Measurements from ENCODE around the gene STIM2. TPM values are rescaled to one million over a fixed set of nuclear protein-coding genes. Genes with fewer than 3 reads are reported as not detected.

The STIM2 gene
- total RNA-seq, 4 donors from 2014 or later = 9.6 to 12.2 (median 10.1) TPM

DNA sequence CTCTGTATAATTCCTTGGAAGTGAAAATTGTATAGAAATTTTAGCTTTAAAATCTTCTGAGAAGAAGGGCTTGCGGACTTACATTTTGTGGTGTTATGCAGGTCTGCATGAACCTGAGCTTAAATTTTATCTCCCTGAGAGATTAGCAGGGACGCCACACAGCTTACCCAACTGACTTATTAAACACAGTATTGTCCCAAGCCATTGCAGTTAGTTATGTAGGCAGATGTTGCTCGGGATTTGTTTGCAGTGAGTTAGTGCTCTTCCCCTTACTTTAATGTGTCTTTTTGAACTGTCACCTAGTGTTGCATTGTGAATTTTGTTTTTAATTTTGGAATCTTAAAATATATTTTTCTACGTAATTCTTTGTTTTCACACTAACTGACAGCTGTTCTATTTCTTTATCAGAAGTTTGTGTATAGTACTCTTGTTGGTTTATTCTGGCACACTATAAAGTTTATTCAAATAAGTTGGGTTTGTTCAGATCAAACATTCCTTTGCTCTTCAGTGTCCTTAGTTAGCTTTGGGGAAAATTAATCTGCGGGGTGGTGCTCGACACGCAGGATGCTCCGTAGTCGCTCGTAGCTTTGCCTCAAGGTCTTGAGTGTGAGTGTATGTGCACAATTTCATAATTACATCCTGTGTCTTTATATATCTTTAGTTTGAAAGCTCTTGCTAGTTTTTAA, 145.4 kb downstream of the STIM2 start:
- H3K27me3 ChIP-seq = no peaks in the 10 kb centered on the region
- no peak overlapping the region for H3K4me3 ChIP-seq
- no peak overlapping the region for H3K27ac ChIP-seq (replicated peaks in 1 of 4)
- WGBS = 58% methylated on average over 10 of the region's 10 CpGs
- DNase-seq (ENCODE audit: extremely low spot score) = no peak
- H3K4me1 ChIP-seq = peaks cover 0 to 21% (median 12%) of the 10 kb centered on the region in 4 donors
- TF ChIP-seq EP300 (IDR thresholded peaks at IDR 0.05) (no peak), POLR2A (IDR thresholded peaks at IDR 0.05; ENCODE audit: low read depth) (no peak), POLR2AphosphoS5 (IDR thresholded peaks at IDR 0.05) (no peak)
- TF ChIP-seq, protein P1, sequence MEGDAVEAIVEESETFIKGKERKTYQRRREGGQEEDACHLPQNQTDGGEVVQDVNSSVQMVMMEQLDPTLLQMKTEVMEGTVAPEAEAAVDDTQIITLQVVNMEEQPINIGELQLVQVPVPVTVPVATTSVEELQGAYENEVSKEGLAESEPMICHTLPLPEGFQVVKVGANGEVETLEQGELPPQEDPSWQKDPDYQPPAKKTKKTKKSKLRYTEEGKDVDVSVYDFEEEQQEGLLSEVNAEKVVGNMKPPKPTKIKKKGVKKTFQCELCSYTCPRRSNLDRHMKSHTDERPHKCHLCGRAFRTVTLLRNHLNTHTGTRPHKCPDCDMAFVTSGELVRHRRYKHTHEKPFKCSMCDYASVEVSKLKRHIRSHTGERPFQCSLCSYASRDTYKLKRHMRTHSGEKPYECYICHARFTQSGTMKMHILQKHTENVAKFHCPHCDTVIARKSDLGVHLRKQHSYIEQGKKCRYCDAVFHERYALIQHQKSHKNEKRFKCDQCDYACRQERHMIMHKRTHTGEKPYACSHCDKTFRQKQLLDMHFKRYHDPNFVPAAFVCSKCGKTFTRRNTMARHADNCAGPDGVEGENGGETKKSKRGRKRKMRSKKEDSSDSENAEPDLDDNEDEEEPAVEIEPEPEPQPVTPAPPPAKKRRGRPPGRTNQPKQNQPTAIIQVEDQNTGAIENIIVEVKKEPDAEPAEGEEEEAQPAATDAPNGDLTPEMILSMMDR (IDR thresholded peaks at IDR 0.05) = no peak
- intact Hi-C loops (cut with DNase I) = loop anchor here (5.0 kb wide), 1 partner anchor 549 kb away; no protein-coding TSS in a partner anchor
- peaks cover 0 to 3% (median 0%) of the 10 kb centered on the region in 4 donors for H3K36me3 ChIP-seq
- no peaks in the 10 kb centered on the region for H3K9me3 ChIP-seq

DNA sequence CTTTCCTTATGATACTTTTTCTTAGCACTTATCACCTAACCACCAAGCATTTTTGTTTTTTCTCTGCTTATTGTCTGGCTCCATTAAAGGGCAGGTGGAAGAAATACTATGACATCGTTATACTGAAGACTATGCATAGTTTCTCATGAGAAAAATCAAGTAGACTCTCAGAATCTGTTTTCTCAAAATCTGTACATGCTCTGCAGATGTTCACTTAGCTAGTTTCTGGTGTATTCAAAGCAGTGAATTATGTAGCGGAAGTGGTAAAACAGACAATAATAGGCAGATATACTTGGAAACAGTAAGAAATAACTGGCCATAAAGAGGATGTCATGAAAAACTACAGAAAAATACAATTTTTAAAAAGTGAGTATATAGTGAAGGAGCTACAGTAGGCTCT, 146.0 kb downstream of the STIM2 start:
- H3K27me3 ChIP-seq = no peaks in the 10 kb centered on the region
- H3K9me3 ChIP-seq = no peaks in the 10 kb centered on the region
- no peak overlapping the region for H3K27ac ChIP-seq (replicated peaks in 1 of 4)
- no peak for DNase-seq (ENCODE audit: extremely low spot score)
- peaks cover 0 to 3% (median 0%) of the 10 kb centered on the region in 4 donors for H3K36me3 ChIP-seq
- WGBS = 23% methylated on average over 2 of the region's 2 CpGs
- no peak overlapping the region for H3K4me3 ChIP-seq
- H3K4me1 ChIP-seq = peaks cover 0 to 21% (median 12%) of the 10 kb centered on the region in 4 donors
- TF ChIP-seq POLR2AphosphoS5 (IDR thresholded peaks at IDR 0.05) = no peak
- no peak for TF ChIP-seq EP300 (IDR thresholded peaks at IDR 0.05)
- TF ChIP-seq POLR2A (IDR thresholded peaks at IDR 0.05; ENCODE audit: low read depth) = no peak
- TF ChIP-seq, protein P1 (IDR thresholded peaks at IDR 0.05) = no peak
- intact Hi-C loops (cut with DNase I) = loop anchor here (5.0 kb wide), 1 partner anchor 549 kb away; no protein-coding TSS in a partner anchor

DNA sequence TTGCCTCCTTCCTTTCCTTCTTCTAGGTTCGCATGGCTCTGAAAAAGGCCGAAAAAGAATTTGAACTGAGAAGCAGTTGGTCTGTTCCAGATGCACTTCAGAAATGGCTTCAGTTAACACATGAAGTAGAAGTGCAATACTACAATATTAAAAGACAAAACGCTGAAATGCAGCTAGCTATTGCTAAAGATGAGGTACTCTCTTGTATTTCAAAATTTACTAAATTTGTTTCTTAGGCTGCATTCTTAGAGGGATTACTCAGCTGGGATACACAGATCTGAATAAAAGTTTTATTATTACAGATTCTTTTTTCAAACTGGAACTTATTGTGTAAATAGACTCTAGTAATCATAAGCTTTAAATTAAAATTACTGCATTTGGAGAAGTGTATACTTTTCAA, 146.9 kb downstream of the STIM2 start:
- TF ChIP-seq POLR2AphosphoS5 (IDR thresholded peaks at IDR 0.05) (no peak), EP300 (IDR thresholded peaks at IDR 0.05) (no peak), POLR2A (IDR thresholded peaks at IDR 0.05; ENCODE audit: low read depth) (no peak)
- TF ChIP-seq, protein P1 (IDR thresholded peaks at IDR 0.05) = no peak
- WGBS = 71% methylated on average over 3 of the region's 3 CpGs
- Histone ChIP-seq H3K27me3 (no peaks in the 10 kb centered on the region), H3K4me3 (no peak overlapping the region), H3K9me3 (no peaks in the 10 kb centered on the region), H3K27ac (replicated peaks in 1 of 4) (peak overlapping the region in 1 of 4 donors; percentile 0), H3K4me1 (peaks cover 0 to 21% (median 12%) of the 10 kb centered on the region in 4 donors), H3K36me3 (peaks cover 0 to 3% (median 0%) of the 10 kb centered on the region in 4 donors)
- intact Hi-C loops (cut with DNase I) = loop anchor here (5.0 kb wide), 1 partner anchor 550 kb away; no protein-coding TSS in a partner anchor
- DNase-seq (ENCODE audit: extremely low spot score) = no peak

DNA sequence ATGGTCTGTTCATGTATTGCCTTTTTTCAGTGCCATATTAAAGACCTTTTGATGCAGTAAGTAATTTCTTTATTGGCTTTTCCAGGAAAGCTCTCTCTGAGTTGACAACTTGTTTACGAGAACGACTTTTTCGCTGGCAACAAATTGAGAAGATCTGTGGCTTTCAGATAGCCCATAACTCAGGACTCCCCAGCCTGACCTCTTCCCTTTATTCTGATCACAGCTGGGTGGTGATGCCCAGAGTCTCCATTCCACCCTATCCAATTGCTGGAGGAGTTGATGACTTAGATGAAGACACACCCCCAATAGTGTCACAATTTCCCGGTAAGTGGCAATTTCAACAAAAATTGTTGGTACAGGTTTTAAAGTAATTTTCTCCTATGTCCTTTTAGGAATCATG, 148.0 kb downstream of the STIM2 start:
- WGBS = 80% methylated on average over 4 of the region's 4 CpGs
- Histone ChIP-seq H3K36me3 (no peaks in the 10 kb centered on the region), H3K4me1 (peaks cover 0 to 21% (median 12%) of the 10 kb centered on the region in 4 donors), H3K4me3 (no peak overlapping the region), H3K27me3 (no peaks in the 10 kb centered on the region), H3K9me3 (no peaks in the 10 kb centered on the region), H3K27ac (replicated peaks in 1 of 4) (peak overlapping the region in 1 of 4 donors; percentile 8)
- no peak for DNase-seq (ENCODE audit: extremely low spot score)
- intact Hi-C loops (cut with DNase I) = loop anchor here (5.0 kb wide), 1 partner anchor 551 kb away; no protein-coding TSS in a partner anchor
- TF ChIP-seq POLR2AphosphoS5 (IDR thresholded peaks at IDR 0.05) (no peak), POLR2A (IDR thresholded peaks at IDR 0.05; ENCODE audit: low read depth) (no peak), EP300 (IDR thresholded peaks at IDR 0.05) (no peak)
- TF ChIP-seq, protein P1 (IDR thresholded peaks at IDR 0.05) = no peak

Measured in esophagus muscularis mucosa (tissue), 4 donors.